GM11168 (cell line): ENCODE data around the gene TPBG.
"Not testable (repeated sequence)": the region's sequence is repeated elsewhere in the genome, so short reads cannot be mapped to it uniquely, and the experiment has no call there.

Source experiments
- in situ Hi-C: fragments of 300-500 bp; cut with MboI; formaldehyde crosslinking; loops from one replicate; pipeline ENCODE4 v1.12.0; 2022; ENCODE audit warnings: low sequenced_read_pairs; ENCODE audit not compliant: unreplicated experiment

The TPBG gene

DNA sequence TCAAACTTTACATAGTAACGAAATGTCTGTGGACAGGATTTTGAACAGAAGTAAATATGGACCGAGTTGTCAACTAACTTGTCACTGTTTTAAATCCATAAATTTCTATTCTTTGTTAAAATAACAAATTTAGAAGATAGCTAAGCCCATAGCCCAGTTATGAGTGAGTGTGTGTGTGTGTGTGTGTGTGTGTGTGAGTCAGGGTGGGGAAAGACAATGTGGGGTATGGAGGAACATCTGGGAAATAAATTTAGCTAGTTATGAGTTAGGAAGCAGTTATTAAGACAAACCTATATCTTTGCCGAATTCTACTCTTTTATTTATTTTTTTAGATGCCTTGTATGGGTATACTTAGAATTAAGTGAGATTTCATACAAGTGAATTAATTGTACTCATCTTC lies 9.0 kb downstream of the TPBG start:
- in situ Hi-C loops: no loop called here

- in situ Hi-C loops: no loop called here
Observed at GRCh38 chr6:82374516-82374915, 10.9 kb downstream of the TPBG start.

DNA sequence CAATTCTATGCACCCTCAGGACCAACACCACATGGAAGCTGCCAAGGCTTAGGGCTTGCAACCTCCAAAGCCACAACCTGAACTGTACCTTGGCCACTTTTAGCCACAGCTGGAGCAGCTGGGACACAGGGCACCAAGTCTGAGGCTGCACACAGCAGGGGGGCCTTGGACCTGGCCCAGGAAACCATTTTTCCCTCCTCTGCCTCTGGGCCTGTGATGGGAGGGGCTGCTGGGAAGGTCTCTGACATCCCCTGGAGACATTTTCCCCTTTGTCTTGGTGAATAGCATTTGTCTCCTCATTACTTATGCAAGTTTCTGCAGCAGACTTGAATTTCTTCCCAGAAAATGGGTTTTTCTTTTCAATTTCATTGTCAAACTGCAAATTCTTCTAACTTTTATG lies 13.0 kb downstream of the TPBG start:
- in situ Hi-C loops: no loop called here

GRCh38 chr6:82380566-82381185 lies 17.1 kb downstream of the TPBG start:
- in situ Hi-C loops: no loop called here

DNA sequence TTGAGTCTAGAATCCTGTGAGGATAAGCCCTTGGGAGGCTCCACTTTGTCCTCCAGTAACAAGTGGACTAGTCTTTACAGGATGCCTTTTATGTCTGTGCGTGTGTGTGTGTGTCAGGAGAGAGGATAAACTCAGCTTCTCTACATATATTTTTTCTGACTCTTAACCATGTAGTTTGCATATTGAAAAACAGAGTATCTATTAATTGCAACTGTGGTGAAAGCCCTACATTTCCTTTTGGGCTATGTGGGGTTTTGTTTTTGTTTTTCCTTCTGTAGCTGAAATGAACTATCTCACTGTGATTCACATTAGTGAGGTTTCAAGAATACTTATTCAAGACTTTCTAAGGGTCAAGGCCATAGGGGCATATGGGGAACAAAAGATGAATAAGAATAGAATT lies 17.7 kb downstream of the TPBG start:
- in situ Hi-C loops: no loop called here

GRCh38 chr6:82385102-82385501 lies 21.5 kb downstream of the TPBG start:
- in situ Hi-C loops: no loop called here

- in situ Hi-C loops: no loop called here
Observed at GRCh38 chr6:82385546-82385945, 21.9 kb downstream of the TPBG start.

DNA sequence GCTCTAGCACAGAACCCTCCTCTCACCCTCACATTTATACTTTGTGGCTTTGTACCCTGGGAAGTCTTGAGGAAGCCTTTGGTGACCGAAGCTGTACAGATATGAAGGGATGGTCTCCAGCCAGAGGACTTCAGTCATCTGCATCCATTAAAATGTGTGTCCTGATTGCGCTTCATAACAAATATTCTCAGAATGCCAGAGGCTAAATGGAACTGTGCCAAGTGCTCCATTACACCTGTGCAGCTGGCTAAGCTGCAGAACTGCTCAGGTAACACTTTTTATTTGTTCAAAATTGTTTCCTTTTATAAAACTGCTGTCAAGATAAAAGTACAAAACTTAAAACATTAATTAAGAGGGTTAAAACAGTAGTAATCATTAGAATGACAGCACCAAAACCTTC lies 22.3 kb downstream of the TPBG start:
- in situ Hi-C loops: no loop called here

- in situ Hi-C loops: not testable (repeated sequence)
Observed at GRCh38 chr6:82394770-82395169, 31.2 kb downstream of the TPBG start.

- in situ Hi-C loops: no loop called here
Observed at GRCh38 chr6:82396964-82397751, 33.5 kb downstream of the TPBG start.

GRCh38 chr6:82397962-82398692 lies 34.5 kb downstream of the TPBG start:
- in situ Hi-C loops: no loop called here

GRCh38 chr6:82408952-82409431 lies 45.4 kb downstream of the TPBG start:
- in situ Hi-C loops: no loop called here

- in situ Hi-C loops: no loop called here
Observed at GRCh38 chr6:82410151-82410648, 46.6 kb downstream of the TPBG start.

- in situ Hi-C loops: no loop called here
Observed at GRCh38 chr6:82413868-82414267, 50.3 kb downstream of the TPBG start.

GRCh38 chr6:82415820-82416219 lies 52.2 kb downstream of the TPBG start:
- in situ Hi-C loops: no loop called here

DNA sequence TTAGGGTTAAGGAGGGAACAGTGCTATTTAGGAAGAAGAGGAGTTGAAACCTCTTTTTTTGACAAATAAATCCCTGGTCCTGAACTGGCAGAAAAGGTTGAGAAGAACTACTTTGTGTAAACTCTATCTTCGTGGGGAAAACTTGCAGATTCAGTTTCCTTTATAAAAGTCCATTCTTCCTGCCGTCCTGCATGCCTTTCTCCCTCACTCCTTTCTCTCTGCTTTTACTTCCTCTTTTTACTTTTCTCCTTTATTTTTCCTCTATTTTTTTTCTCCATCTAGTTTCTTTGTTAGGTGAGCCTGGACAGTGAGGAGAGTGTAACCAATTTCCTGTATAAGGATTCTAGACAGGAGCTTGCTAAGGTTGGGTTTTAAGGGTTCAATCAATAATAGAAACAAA lies 52.7 kb downstream of the TPBG start:
- in situ Hi-C loops: no loop called here
